CD4-positive, alpha-beta T cell treated with Interleukin-10 for 1 hour (primary cell): ENCODE data around the gene ACTA2.
A peak's percentile ranks its signal among the peaks of the same experiment; 100 is the strongest.

Source experiments
- DNase-seq: peaks from one replicate; pipeline ENCODE4 v3.0.0-alpha.2; 2020

ACTA2 gene

GRCh38 chr10:88980800-88981199, 28.2 kb upstream of the ACTA2 start:
- DNase-seq = no peak

GRCh38 chr10:88980247-88980646, 27.7 kb upstream of the ACTA2 start:
- no peak for DNase-seq

- no peak for DNase-seq
Measured at GRCh38 chr10:88979603-88980002, 27.0 kb upstream of the ACTA2 start.

- DNase-seq = no peak
Measured at GRCh38 chr10:88979153-88979562, 26.6 kb upstream of the ACTA2 start.

- DNase-seq = no peak
Measured at GRCh38 chr10:88978463-88978862, 25.9 kb upstream of the ACTA2 start.

GRCh38 chr10:88975377-88975720, 22.8 kb upstream of the ACTA2 start:
- DNase-seq = no peak

GRCh38 chr10:88974446-88975376, 22.1 kb upstream of the ACTA2 start:
- DNase-seq = peak; percentile 45

- no peak for DNase-seq
Measured at GRCh38 chr10:88974012-88974411, 21.4 kb upstream of the ACTA2 start.

- DNase-seq = no peak
Measured at GRCh38 chr10:88971221-88972061, 18.9 kb upstream of the ACTA2 start.

GRCh38 chr10:88968391-88968790, 15.8 kb upstream of the ACTA2 start:
- no peak for DNase-seq

- no peak for DNase-seq
Measured at GRCh38 chr10:88966797-88967196, 14.2 kb upstream of the ACTA2 start.

GRCh38 chr10:88964869-88965415, 12.4 kb upstream of the ACTA2 start:
- DNase-seq = no peak

GRCh38 chr10:88964360-88964759, 11.8 kb upstream of the ACTA2 start:
- DNase-seq = no peak

GRCh38 chr10:88963318-88963717, 10.7 kb upstream of the ACTA2 start:
- no peak for DNase-seq

- DNase-seq = peak; percentile 45
Measured at GRCh38 chr10:88962336-88962735, 9.8 kb upstream of the ACTA2 start.

- DNase-seq = no peak
Measured at GRCh38 chr10:88961266-88961665, 8.7 kb upstream of the ACTA2 start.

- DNase-seq = no peak
Measured at GRCh38 chr10:88960802-88961201, 8.2 kb upstream of the ACTA2 start.

GRCh38 chr10:88958721-88959120, 6.1 kb upstream of the ACTA2 start:
- DNase-seq = no peak

- DNase-seq = no peak
Measured at GRCh38 chr10:88957381-88957780, 4.8 kb upstream of the ACTA2 start.

- DNase-seq = no peak
Measured at GRCh38 chr10:88954458-88955083, 2.0 kb upstream of the ACTA2 start.

GRCh38 chr10:88953662-88954061, 1.1 kb upstream of the ACTA2 start:
- no peak for DNase-seq

- DNase-seq = no peak
Measured at GRCh38 chr10:88949912-88950837, 2.4 kb downstream of the ACTA2 start.
